HepG2 (cell line): ENCODE data around the gene RANBP3L. TPM values are rescaled to one million over a fixed set of nuclear protein-coding genes. Genes with fewer than 3 reads are reported as not detected.

Experiments
- ATRX ChIP-seq: sonication (generic); formaldehyde crosslinking; IDR thresholded peaks from 2 replicates; pipeline ENCODE4 v1.4.0; 2020; ENCODE audit warnings: missing genetic modification reagents, borderline replicate concordance
- FOXP4 ChIP-seq: sonication (generic); formaldehyde crosslinking; IDR thresholded peaks from 2 replicates; pipeline ENCODE4 v1.4.0; 2020; ENCODE audit warnings: missing genetic modification reagents
- HNF4G ChIP-seq, 2 experiments: sonication (generic) in 1 of 2; formaldehyde crosslinking in 1 of 2; IDR thresholded peaks; 2 replicates each; pipeline versions ENCODE4 v1.4.0 to v1.6.1; 2011 to 2020; ENCODE audit warnings: borderline replicate concordance in 2 of 2, low read depth in 2 of 2, mild to moderate bottlenecking in 2 of 2, low read length in 1 of 2, missing genetic modification reagents in 1 of 2, moderate library complexity in 1 of 2
- JUNB ChIP-seq: sonication (generic); formaldehyde crosslinking; IDR thresholded peaks from 2 replicates; pipeline ENCODE4 v1.8.0; 2022; ENCODE audit warnings: missing genetic modification reagents, mild to moderate bottlenecking, borderline replicate concordance
- KDM6A ChIP-seq: IDR thresholded peaks from 2 replicates; pipeline ENCODE4 v1.6.1; 2016; ENCODE audit warnings: low read depth
- MAFK ChIP-seq, 2 experiments: IDR thresholded peaks in 1 of 2; conservative IDR thresholded peaks in 1 of 2; 2 replicates each; pipeline ENCODE4 v1.6.1; 2011; ENCODE audit warnings: improper control_type of control experiment in 2 of 2, low read length in 2 of 2
- MED13 ChIP-seq: sonication (generic); formaldehyde crosslinking; IDR thresholded peaks from 2 replicates; pipeline ENCODE4 v1.5.0; 2020; ENCODE audit warnings: missing genetic modification reagents
- MEIS2 ChIP-seq: sonication (generic); formaldehyde crosslinking; IDR thresholded peaks from 2 replicates; pipeline ENCODE4 v1.9.0; 2021; ENCODE audit warnings: mild to moderate bottlenecking, missing genetic modification reagents
- MLX ChIP-seq: IDR thresholded peaks from 2 replicates; pipeline ENCODE4 v1.6.1; 2016
- MYNN ChIP-seq: sonication (generic); formaldehyde crosslinking; IDR thresholded peaks from 2 replicates; pipeline ENCODE4 v1.4.0; 2020; ENCODE audit warnings: mild to moderate bottlenecking, low read depth, missing genetic modification reagents
- ONECUT2 ChIP-seq: sonication (generic); formaldehyde crosslinking; IDR thresholded peaks from 2 replicates; pipeline ENCODE4 v1.4.0; 2020; ENCODE audit warnings: missing genetic modification reagents
- PHF5A ChIP-seq: IDR thresholded peaks from one replicate; pipeline ENCODE4 v1.6.1; 2018; ENCODE audit warnings: low read depth, missing genetic modification reagents; ENCODE audit not compliant: unreplicated experiment
- SATB2 ChIP-seq: sonication (generic); formaldehyde crosslinking; IDR thresholded peaks from 2 replicates; pipeline ENCODE4 v1.5.0; 2020; ENCODE audit warnings: missing genetic modification reagents
- SKI ChIP-seq: fragments of 450-650 bp; IDR thresholded peaks from one replicate; pipeline ENCODE4 v1.6.1; 2018; ENCODE audit warnings: mild to moderate bottlenecking; ENCODE audit not compliant: partially characterized antibody
- SNRNP70 ChIP-seq: fragments of 200-400 bp; formaldehyde crosslinking; IDR thresholded peaks from 2 replicates; pipeline ENCODE4 v1.6.1; 2017; ENCODE audit warnings: mild to moderate bottlenecking, low read depth, low read length, moderate library complexity
- TBX2 ChIP-seq: sonication (generic); formaldehyde crosslinking; IDR thresholded peaks from 2 replicates; pipeline ENCODE4 v1.5.0; 2020; ENCODE audit warnings: missing genetic modification reagents, mild to moderate bottlenecking, borderline replicate concordance
- TCF7 ChIP-seq: sonication (generic); IDR thresholded peaks from 2 replicates; pipeline ENCODE4 v1.6.1; 2016; ENCODE audit warnings: antibody characterized with exemption, low read depth
- ZC3H4 ChIP-seq: sonication (generic); formaldehyde crosslinking; IDR thresholded peaks from 2 replicates; pipeline ENCODE4 v1.4.0; 2020; ENCODE audit warnings: missing genetic modification reagents, borderline replicate concordance
- ZFP36L1 ChIP-seq: sonication (generic); formaldehyde crosslinking; IDR thresholded peaks from 2 replicates; pipeline ENCODE4 v1.8.0; 2022; ENCODE audit warnings: mild to moderate bottlenecking, missing genetic modification reagents, moderate library complexity
- ZNF263 ChIP-seq: sonication (generic); formaldehyde crosslinking; IDR thresholded peaks from 2 replicates; pipeline ENCODE4 v1.4.0; 2020; ENCODE audit warnings: missing genetic modification reagents
- ZNF331 ChIP-seq: sonication (generic); formaldehyde crosslinking; IDR thresholded peaks from 2 replicates; pipeline ENCODE4 v1.4.0; 2020; ENCODE audit warnings: missing genetic modification reagents
- ZNF547 ChIP-seq: sonication (generic); formaldehyde crosslinking; IDR thresholded peaks from 2 replicates; pipeline ENCODE4 v1.5.1; 2020; ENCODE audit warnings: mild to moderate bottlenecking, missing genetic modification reagents
- ZNF770 ChIP-seq: sonication (generic); formaldehyde crosslinking; IDR thresholded peaks from 2 replicates; pipeline ENCODE4 v1.5.0; 2020; ENCODE audit warnings: mild to moderate bottlenecking, missing genetic modification reagents
- ZNF784 ChIP-seq: sonication (generic); formaldehyde crosslinking; IDR thresholded peaks from 2 replicates; pipeline ENCODE4 v1.5.1; 2020; ENCODE audit warnings: missing genetic modification reagents, mild to moderate bottlenecking, borderline replicate concordance
- polyA plus RNA-seq, 8 experiments: library from polyadenylated mRNA; depleted of rRNA in 3 of 8; stranded (reverse) in 7 of 8; unstranded in 1 of 8; fragments of >200 nt; fragmentation: Illumina TruSeq in 4 of 8; extraction: Trizol in 4 of 8; gene quantifications; 2 replicates each; pipeline versions ENCODE4 v1.2.1 to v1.2.3, GENCODE V29; 2011 to 2016; ENCODE audit warnings: low read depth in 4 of 8, missing spikeins in 1 of 8, mixed read lengths in 1 of 8; ENCODE audit not compliant: insufficient read depth in 1 of 8
- total RNA-seq, 5 experiments: library from RNA; depleted of rRNA; stranded (reverse); fragments of >200 nt; fragmentation: Illumina TruSeq; extraction: Trizol; gene quantifications; 2 replicates each; pipeline ENCODE4 v1.2.3, GENCODE V29; 2016; ENCODE audit warnings: low read depth in 1 of 5

Gene RANBP3L
- total and polyA plus RNA-seq, 2 of the 13 experiments (the other 11 are each of a cell fraction or from before 2014, with no cell fraction given), result 0.09 TPM; not detected in 1

- no peak for TF ChIP-seq MLX
- no peak; the same call in 1 of the 2 replicates for TF ChIP-seq MED13 (CRISPR knock-in tag)
- no peak; the same call in 1 of the 2 replicates for TF ChIP-seq ZNF263 (CRISPR knock-in tag)
- TF ChIP-seq KDM6A (CRISPR knock-in tag), result no peak
- peak; percentile 58; the same call in 1 of the 2 replicates for TF ChIP-seq ZNF331 (CRISPR knock-in tag)
- TF ChIP-seq ONECUT2 (CRISPR knock-in tag), result no peak
- no peak for TF ChIP-seq ZNF784 (CRISPR knock-in tag)
- TF ChIP-seq HNF4G (IDR thresholded peaks at IDR 0.05; ENCODE audit: borderline replicate concordance, low read depth, low read length), result peak; percentile 2; the same call in 1 of the 2 replicates
- TF ChIP-seq HNF4G (CRISPR knock-in tag; IDR thresholded peaks at IDR 0.05; ENCODE audit: borderline replicate concordance, low read depth), result no peak; the same call in none of the 2 replicates
- TF ChIP-seq MEIS2 (CRISPR knock-in tag), result peak; percentile 40; the same call in 1 of the 2 replicates
- 0 out of 2 replicates have a peak, but pooled peaks have one; percentile 38 for TF ChIP-seq JUNB
- TF ChIP-seq PHF5A (CRISPR knock-in tag), result no peak
- TF ChIP-seq SNRNP70, result no peak
- TF ChIP-seq MYNN, result peak; percentile 34; the same call in 1 of the 2 replicates
- no peak for TF ChIP-seq ZC3H4
- TF ChIP-seq ATRX (CRISPR knock-in tag), result no peak
- peak; percentile 94 for TF ChIP-seq ZNF547 (CRISPR knock-in tag)
- TF ChIP-seq MAFK (conservative IDR thresholded peaks at IDR 0.05 in 1 of 2, IDR thresholded peaks at IDR 0.05 in 1 of 2; ENCODE audit: low read length in 2 of 2), result no peak
- TF ChIP-seq TBX2, result peak; percentile 82
- 0 out of 2 replicates have a peak, but pooled peaks have one; percentile 73 for TF ChIP-seq ZFP36L1 (CRISPR knock-in tag)
- TF ChIP-seq FOXP4 (CRISPR knock-in tag), result peak; percentile 97
- peak; percentile 48 for TF ChIP-seq SKI
- TF ChIP-seq SATB2, result no peak
- TF ChIP-seq TCF7, result no peak
- peak; percentile 40; the same call in 1 of the 2 replicates for TF ChIP-seq ZNF770
These were observed 59.8 kb downstream of the RANBP3L start, which contains the start of gene NADK2 (continued) for GRCh38 chr5:36241631-36242533.
